Measurements from ENCODE around the gene ERICH6.

DNA sequence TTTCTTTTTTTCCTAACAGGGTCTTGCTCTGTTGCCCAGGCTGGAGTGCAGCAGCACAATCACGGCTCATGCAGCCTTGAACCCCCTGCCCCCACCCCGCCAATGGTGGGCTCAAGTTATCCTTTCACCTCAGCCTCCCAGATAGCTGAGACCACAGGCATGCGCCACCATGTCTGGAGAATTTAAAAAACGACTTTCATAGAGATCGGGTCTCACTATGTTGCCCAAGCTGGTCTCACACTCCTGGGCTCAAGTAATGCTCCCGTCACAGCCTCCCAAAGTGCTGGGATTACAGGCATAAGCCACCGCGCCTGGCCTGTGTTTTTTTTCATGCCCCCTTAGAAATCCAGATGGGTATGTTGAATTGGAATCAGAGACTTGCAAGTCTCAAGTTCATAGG, 40.3 kb downstream of the ERICH6 start:
- TF ChIP-seq, protein P1, sequence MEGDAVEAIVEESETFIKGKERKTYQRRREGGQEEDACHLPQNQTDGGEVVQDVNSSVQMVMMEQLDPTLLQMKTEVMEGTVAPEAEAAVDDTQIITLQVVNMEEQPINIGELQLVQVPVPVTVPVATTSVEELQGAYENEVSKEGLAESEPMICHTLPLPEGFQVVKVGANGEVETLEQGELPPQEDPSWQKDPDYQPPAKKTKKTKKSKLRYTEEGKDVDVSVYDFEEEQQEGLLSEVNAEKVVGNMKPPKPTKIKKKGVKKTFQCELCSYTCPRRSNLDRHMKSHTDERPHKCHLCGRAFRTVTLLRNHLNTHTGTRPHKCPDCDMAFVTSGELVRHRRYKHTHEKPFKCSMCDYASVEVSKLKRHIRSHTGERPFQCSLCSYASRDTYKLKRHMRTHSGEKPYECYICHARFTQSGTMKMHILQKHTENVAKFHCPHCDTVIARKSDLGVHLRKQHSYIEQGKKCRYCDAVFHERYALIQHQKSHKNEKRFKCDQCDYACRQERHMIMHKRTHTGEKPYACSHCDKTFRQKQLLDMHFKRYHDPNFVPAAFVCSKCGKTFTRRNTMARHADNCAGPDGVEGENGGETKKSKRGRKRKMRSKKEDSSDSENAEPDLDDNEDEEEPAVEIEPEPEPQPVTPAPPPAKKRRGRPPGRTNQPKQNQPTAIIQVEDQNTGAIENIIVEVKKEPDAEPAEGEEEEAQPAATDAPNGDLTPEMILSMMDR (IDR thresholded peaks at IDR 0.05), result no peak
- TF ChIP-seq POLR2A (IDR thresholded peaks at IDR 0.05) (no peak), POLR2AphosphoS5 (IDR thresholded peaks at IDR 0.05; ENCODE audit: insufficient read depth in 1 of 2, low read depth in 1 of 2) (no peak)
